IMR-90 (cell line): ENCODE measurements around the gene BEAN1. TPM values are rescaled to one million over a fixed set of nuclear protein-coding genes. Genes with fewer than 3 reads are reported as not detected.

Experiments used
- ATAC-seq: fragments of 200-7000 bp; cut with Tn5 transposase; 2 replicates; pipeline ENCODE4 v1.9.1; 2020; ENCODE audit warnings: low read depth, mild to moderate bottlenecking, moderate library complexity
- BruUV-seq: library from RNA; stranded (reverse); fragments of 400-500 nt; replicated peaks from 2 replicates; lab custom pipeline; 2021; lab: Mats Ljungman, UMichigan
- CTCF ChIA-PET: fragments of 300-600 bp; formaldehyde crosslinking; extraction: SDS; loops from one replicate; lab custom pipeline; 2021; ENCODE audit warnings: antibody characterized with exemption; lab: Yijun Ruan, JAX
- POLR2A ChIA-PET: fragments of 300-600 bp; sonication (Branson Sonifier 250); formaldehyde crosslinking; loops from one replicate; lab custom pipeline; 2022; ENCODE audit warnings: antibody characterized with exemption; ENCODE audit not compliant: unreplicated experiment; lab: Charles Lee
- DNase-seq: peaks from one replicate; pipeline ENCODE4 v3.0.0; 2013
- H2AFZ ChIP-seq: replicated peaks from 2 replicates; pipeline ENCODE3; 2013; ENCODE audit warnings: low read length, mild to moderate bottlenecking; ENCODE audit not compliant: poor library complexity
- H2AK5ac ChIP-seq: 2 replicates; pipeline ENCODE4 v1.6.1; 2013; ENCODE audit warnings: low read depth, low read length, inconsistent platforms
- H2AK9ac ChIP-seq: replicated peaks from 2 replicates; pipeline ENCODE3; 2013; ENCODE audit warnings: mild to moderate bottlenecking, low read depth, low read length, moderate library complexity; ENCODE audit not compliant: poor library complexity
- H2BK120ac ChIP-seq: 2 replicates; pipeline ENCODE4 v1.6.1; 2013; ENCODE audit warnings: low read depth, low read length, inconsistent platforms
- H2BK15ac ChIP-seq: 3 replicates; pipeline ENCODE4 v1.6.1; 2013; ENCODE audit warnings: low read depth, low read length, inconsistent platforms
- H2BK20ac ChIP-seq: 2 replicates; pipeline ENCODE4 v1.6.1; 2013; ENCODE audit warnings: low read depth, mild to moderate bottlenecking, inconsistent platforms, low read length, moderate library complexity
- H2BK5ac ChIP-seq: 2 replicates; pipeline ENCODE4 v1.6.1; 2013; ENCODE audit warnings: mild to moderate bottlenecking, low read depth, low read length, inconsistent platforms; ENCODE audit not compliant: poor library complexity, severe bottlenecking
- H3K14ac ChIP-seq: replicated peaks from 2 replicates; pipeline ENCODE4 v1.6.1; 2013; ENCODE audit warnings: low read depth, low read length, inconsistent platforms
- H3K18ac ChIP-seq: 2 replicates; pipeline ENCODE4 v1.6.1; 2013; ENCODE audit warnings: low read depth, low read length, control low read depth
- H3K23ac ChIP-seq: 2 replicates; pipeline ENCODE4 v1.6.1; 2013; ENCODE audit warnings: low read depth, low read length, inconsistent platforms
- H3K27ac ChIP-seq: 2 replicates; pipeline ENCODE4 v1.5.1; 2013; ENCODE audit warnings: mild to moderate bottlenecking, control low read depth, low read length; ENCODE audit not compliant: insufficient read depth
- H3K27me3 ChIP-seq: 2 replicates; pipeline ENCODE4 v1.6.1; 2013; ENCODE audit warnings: low read length; ENCODE audit not compliant: control insufficient read depth, insufficient read depth
- H3K36me3 ChIP-seq: 2 replicates; pipeline ENCODE4 v1.6.1; 2013; ENCODE audit warnings: low read length, mixed read lengths; ENCODE audit not compliant: control insufficient read depth, insufficient read depth
- H3K4ac ChIP-seq: 2 replicates; pipeline ENCODE4 v1.6.1; 2013; ENCODE audit warnings: low read depth, low read length, inconsistent platforms
- H3K4me1 ChIP-seq: 2 replicates; pipeline ENCODE4 v1.6.1; 2013; ENCODE audit warnings: low read length, mixed read lengths; ENCODE audit not compliant: control insufficient read depth, insufficient read depth
- H3K4me2 ChIP-seq: 2 replicates; pipeline ENCODE4 v1.6.1; 2013; ENCODE audit warnings: low read depth, mild to moderate bottlenecking, control low read depth, low read length, moderate library complexity
- H3K4me3 ChIP-seq: 2 replicates; pipeline ENCODE4 v1.5.1; 2013; ENCODE audit warnings: low read depth, mild to moderate bottlenecking, control low read depth, low read length, moderate library complexity; ENCODE audit not compliant: insufficient read depth
- H3K56ac ChIP-seq: 2 replicates; pipeline ENCODE4 v1.6.1; 2013; ENCODE audit warnings: low read length, inconsistent platforms; ENCODE audit not compliant: insufficient read depth; ENCODE audit errors: extremely low read depth
- H3K79me1 ChIP-seq, 2 experiments: 2 replicates each; pipeline ENCODE4 v1.6.1; 2013; ENCODE audit warnings: low read length in 2 of 2, inconsistent platforms in 1 of 2, low read depth in 1 of 2
- H3K9ac ChIP-seq: 2 replicates; pipeline ENCODE4 v1.6.1; 2013; ENCODE audit warnings: low read depth, low read length, control low read depth
- H3K9me1 ChIP-seq: 2 replicates; pipeline ENCODE4 v1.6.1; 2013; ENCODE audit warnings: low read length, inconsistent platforms; ENCODE audit not compliant: insufficient read depth
- H3K9me3 ChIP-seq: 2 replicates; pipeline ENCODE4 v1.6.1; 2013; ENCODE audit warnings: low read length; ENCODE audit not compliant: control insufficient read depth, insufficient read depth
- H4K20me1 ChIP-seq: 2 replicates; pipeline ENCODE4 v1.6.1; 2013; ENCODE audit warnings: low read length, inconsistent platforms; ENCODE audit not compliant: insufficient read depth
- H4K5ac ChIP-seq: 2 replicates; pipeline ENCODE4 v1.6.1; 2013; ENCODE audit warnings: mild to moderate bottlenecking, low read depth, low read length, control low read depth
- H4K8ac ChIP-seq, 2 experiments: 2 replicates each; pipeline ENCODE4 v1.6.1; 2013; ENCODE audit warnings: low read depth in 2 of 2, low read length in 2 of 2, control low read depth in 1 of 2, inconsistent platforms in 1 of 2
- H4K91ac ChIP-seq: 2 replicates; pipeline ENCODE4 v1.6.1; 2013; ENCODE audit warnings: low read depth, low read length, inconsistent platforms; ENCODE audit not compliant: insufficient read depth
- BHLHE40 ChIP-seq: fragments of 150-350 bp; IDR thresholded peaks from 2 replicates; pipeline ENCODE4 v1.6.1; 2016; ENCODE audit warnings: mild to moderate bottlenecking, low read depth, low read length
- CEBPB ChIP-seq: IDR thresholded peaks from 2 replicates; pipeline ENCODE4 v1.6.1; 2012; ENCODE audit warnings: low read depth, low read length, improper control_type of control experiment
- CHD1 ChIP-seq: IDR thresholded peaks from 2 replicates; pipeline ENCODE4 v1.6.1; 2012; ENCODE audit warnings: low read depth, low read length, improper control_type of control experiment
- ELK1 ChIP-seq: fragments of 150-350 bp; IDR thresholded peaks from 2 replicates; pipeline ENCODE4 v1.6.1; 2016; ENCODE audit warnings: low read depth, mild to moderate bottlenecking, low read length, moderate library complexity, borderline replicate concordance
- FOS ChIP-seq: fragments of 150-350 bp; IDR thresholded peaks from 2 replicates; pipeline ENCODE4 v1.6.1; 2016; ENCODE audit warnings: low read depth, low read length
- MAFK ChIP-seq: IDR thresholded peaks from 2 replicates; pipeline ENCODE4 v1.6.1; 2012; ENCODE audit warnings: low read depth, low read length, improper control_type of control experiment
- MAZ ChIP-seq: IDR thresholded peaks from 2 replicates; pipeline ENCODE4 v1.6.1; 2012; ENCODE audit warnings: low read depth, mild to moderate bottlenecking, low read length, improper control_type of control experiment, moderate library complexity, borderline replicate concordance
- MXI1 ChIP-seq: IDR thresholded peaks from 2 replicates; pipeline ENCODE4 v1.6.1; 2012; ENCODE audit warnings: low read depth, mild to moderate bottlenecking, low read length, moderate library complexity, borderline replicate concordance
- NFE2L2 ChIP-seq: fragments of 150-350 bp; IDR thresholded peaks from 2 replicates; pipeline ENCODE4 v1.6.1; 2016; ENCODE audit warnings: low read depth, mild to moderate bottlenecking, low read length
- POLR2A ChIP-seq: IDR thresholded peaks from 2 replicates; pipeline ENCODE4 v1.6.1; 2012; ENCODE audit warnings: mild to moderate bottlenecking, low read depth, low read length
- RAD21 ChIP-seq: IDR thresholded peaks from 2 replicates; pipeline ENCODE4 v1.6.1; 2012; ENCODE audit warnings: low read length, improper control_type of control experiment
- RCOR1 ChIP-seq: IDR thresholded peaks from 2 replicates; pipeline ENCODE4 v1.6.1; 2012; ENCODE audit warnings: mild to moderate bottlenecking, low read length, improper control_type of control experiment; ENCODE audit not compliant: insufficient replicate concordance
- RFX5 ChIP-seq: IDR thresholded peaks from 2 replicates; pipeline ENCODE4 v1.8.0; 2012; ENCODE audit warnings: low read depth, mild to moderate bottlenecking, low read length, moderate library complexity
- SMC3 ChIP-seq: fragments of 150-350 bp; IDR thresholded peaks from 2 replicates; pipeline ENCODE4 v1.6.1; 2016; ENCODE audit warnings: low read depth, mild to moderate bottlenecking, antibody characterized with exemption, low read length, moderate library complexity
- USF2 ChIP-seq: fragments of 150-350 bp; IDR thresholded peaks from 2 replicates; pipeline ENCODE4 v1.6.1; 2017; ENCODE audit warnings: mild to moderate bottlenecking, antibody characterized with exemption, low read length, low read depth
- WGBS, 2 experiments: methylation state at CpG; one replicate each; pipeline versions ENCODE4 v1.1.5 to v1.1.7; 2013; ENCODE audit warnings: missing lambda C conversion rate in 2 of 2; ENCODE audit not compliant: insufficient read length in 1 of 2; ENCODE audit errors: extremely low coverage in 2 of 2; 5-methylcytosine and 5-hydroxymethylcytosine counted together
- dilution Hi-C: fragments of 300-500 bp; cut with HindIII; formaldehyde crosslinking; loops from one replicate; pipeline ENCODE4 v1.14.3; 2018; ENCODE audit warnings: low sequenced_read_pairs; ENCODE audit not compliant: unreplicated experiment
- in situ Hi-C: fragments of 300-500 bp; cut with MboI; formaldehyde crosslinking; loops from 3 replicates; pipeline ENCODE4 v1.14.3; 2019; ENCODE audit warnings: low sequenced_read_pairs, inconsistent platforms, mixed read lengths
- intact Hi-C: fragments of 100-400 bp; cut with micrococcal nuclease; formaldehyde crosslinking; loops from 2 replicates; pipeline ENCODE4 v1.10.0; 2022
- polyA plus RNA-seq, 3 experiments: library from polyadenylated mRNA; depleted of rRNA; stranded (reverse); fragments of >200 nt; gene quantifications; 2 replicates each; pipeline ENCODE4 v1.2.3, GENCODE V29; 2012; ENCODE audit warnings: low replicate concordance in 1 of 3
- total RNA-seq: library from RNA; depleted of rRNA; stranded (reverse); fragments of >200 nt; gene quantifications from 2 replicates; pipeline ENCODE4 v1.2.3, GENCODE V29; 2012

The BEAN1 gene
- total and polyA plus RNA-seq, 2 of the 4 experiments (the other 2 are of a cell fraction) = not detected

DNA sequence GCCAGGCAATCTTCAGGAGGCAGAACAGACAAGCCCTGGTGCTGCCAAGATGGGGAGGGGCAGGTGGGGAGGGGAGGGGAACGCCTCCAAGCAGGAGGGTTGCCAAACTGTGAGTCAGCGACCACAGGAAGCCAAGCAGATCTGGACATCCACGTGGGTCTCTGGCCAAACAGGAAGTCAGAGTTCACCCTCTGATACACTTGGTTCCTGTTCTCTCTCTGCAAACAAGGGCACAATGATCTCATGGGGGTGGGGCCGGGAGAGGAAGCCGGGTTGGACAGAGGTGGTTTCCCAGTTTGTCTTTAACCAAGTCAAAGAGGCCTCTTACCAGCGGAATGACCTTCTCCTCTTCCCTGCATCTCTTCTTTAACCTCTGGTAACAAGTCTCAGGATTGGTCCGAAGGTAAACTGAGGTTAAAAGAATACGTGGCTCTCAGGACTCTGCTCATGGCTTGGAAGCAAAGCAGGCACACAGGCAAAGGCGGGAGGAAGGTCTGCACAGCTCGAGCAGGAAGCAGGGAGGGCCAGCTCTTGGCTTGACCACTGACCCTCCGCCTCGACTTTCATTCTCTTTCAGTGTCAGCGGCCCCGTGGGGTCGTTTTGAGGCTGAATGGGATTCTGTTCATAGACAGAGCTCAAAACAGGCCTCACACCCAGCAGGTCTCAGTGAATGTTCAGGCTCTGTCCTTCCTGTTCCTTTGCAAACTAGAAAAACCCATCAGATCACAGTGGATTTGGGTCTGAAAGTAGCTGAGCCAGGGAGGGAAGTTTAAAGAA, 89.9 kb downstream of the BEAN1 start:
- ChIA-PET CTCF (no interaction called here), POLR2A (no interaction called here)
- dilution Hi-C loops = no loop called here
- peak overlapping the region; percentile 97 for H2BK20ac ChIP-seq
- H2AK9ac ChIP-seq = peak overlapping the region; percentile 97
- peak overlapping the region; percentile 97 for H2BK120ac ChIP-seq
- BruUV-seq = no TSS peak
- peak overlapping the region; percentile 99 for H3K4ac ChIP-seq
- H2BK15ac ChIP-seq = peak overlapping the region; percentile 97; the same call in 2 of the 3 replicates
- H3K9ac ChIP-seq = peak overlapping the region; percentile 46
- peaks cover under 1% of the 10 kb centered on the region; the same call in 1 of the 2 replicates for H4K20me1 ChIP-seq
- in situ Hi-C loops = no loop called here
- intact Hi-C loops = loop anchor here (1.0 kb wide), 1 partner anchor 111 kb away; no protein-coding TSS in a partner anchor
- 70% methylated on average over 9 of the region's 15 CpGs; no CpG with 5 or more reads in 1 of the 2 experiments for WGBS, 2 experiments
- no peaks in the 10 kb centered on the region for H3K27me3 ChIP-seq
- peak overlapping the region; percentile 99 for H4K91ac ChIP-seq
- H3K23ac ChIP-seq = peak overlapping the region; percentile 90
- H3K79me1 ChIP-seq = peaks cover 3 to 47% of the 10 kb centered on the region in 2 experiments; a peak in 3 of 4 replicates
- peak overlapping the region; percentile 92 for H4K5ac ChIP-seq
- H3K27ac ChIP-seq = peak overlapping the region; percentile 95
- H2AFZ ChIP-seq = peak overlapping the region; percentile 88
- H4K8ac ChIP-seq = peak overlapping the region; percentile 91 to 99
- H3K4me2 ChIP-seq = peak overlapping the region; percentile 44
- H2BK5ac ChIP-seq = peak overlapping the region; percentile 93
- ATAC-seq (peak; percentile 95), DNase-seq (peak; percentile 99)
- H3K9me1 ChIP-seq = peaks cover 48% of the 10 kb centered on the region
- peaks cover 36% of the 10 kb centered on the region for H3K4me1 ChIP-seq
- H3K18ac ChIP-seq = peak overlapping the region; percentile 91
- H3K36me3 ChIP-seq = peaks cover 2% of the 10 kb centered on the region; the same call in 1 of the 2 replicates
- no peak overlapping the region for H3K4me3 ChIP-seq
- peak overlapping the region; percentile 88 for H3K56ac ChIP-seq
- H3K14ac ChIP-seq = peak overlapping the region; percentile 97
- peak overlapping the region; percentile 98 for H2AK5ac ChIP-seq
- H3K9me3 ChIP-seq = no peaks in the 10 kb centered on the region
- TF ChIP-seq CHD1 (no peak), MAZ (peak; percentile 98), MAFK (no peak), FOS (peak; percentile 66), BHLHE40 (no peak), RFX5 (no peak), RCOR1 (no peak), CEBPB (peak; percentile 71), MXI1 (peak; percentile 85; the same call in 1 of the 2 replicates), RAD21 (0 out of 2 replicates have a peak, but pooled peaks have one; percentile 5), USF2 (peak; percentile 76; the same call in 1 of the 2 replicates), ELK1 (no peak), SMC3 (no peak), NFE2L2 (no peak), POLR2A (no peak)
